IMR-90 (cell line): Measurements from ENCODE around the gene DNAI2. TPM values are rescaled to one million over a fixed set of nuclear protein-coding genes. Genes with fewer than 3 reads are reported as not detected.

Source experiments
- ATAC-seq: fragments of 200-7000 bp; cut with Tn5 transposase; 2 replicates; pipeline ENCODE4 v1.9.1; 2020; ENCODE audit warnings: low read depth, mild to moderate bottlenecking, moderate library complexity
- BruUV-seq: library from RNA; stranded (reverse); fragments of 400-500 nt; replicated peaks from 2 replicates; lab custom pipeline; 2021; lab: Mats Ljungman, UMichigan
- CTCF ChIA-PET: fragments of 300-600 bp; formaldehyde crosslinking; extraction: SDS; loops from one replicate; lab custom pipeline; 2021; ENCODE audit warnings: antibody characterized with exemption; lab: Yijun Ruan, JAX
- POLR2A ChIA-PET: fragments of 300-600 bp; sonication (Branson Sonifier 250); formaldehyde crosslinking; loops from one replicate; lab custom pipeline; 2022; ENCODE audit warnings: antibody characterized with exemption; ENCODE audit not compliant: unreplicated experiment; lab: Charles Lee
- DNase-seq: peaks from one replicate; pipeline ENCODE4 v3.0.0; 2013
- H2AFZ ChIP-seq: replicated peaks from 2 replicates; pipeline ENCODE3; 2013; ENCODE audit warnings: low read length, mild to moderate bottlenecking; ENCODE audit not compliant: poor library complexity
- H2AK5ac ChIP-seq: 2 replicates; pipeline ENCODE4 v1.6.1; 2013; ENCODE audit warnings: low read depth, low read length, inconsistent platforms
- H2AK9ac ChIP-seq: replicated peaks from 2 replicates; pipeline ENCODE3; 2013; ENCODE audit warnings: mild to moderate bottlenecking, low read depth, low read length, moderate library complexity; ENCODE audit not compliant: poor library complexity
- H2BK120ac ChIP-seq: 2 replicates; pipeline ENCODE4 v1.6.1; 2013; ENCODE audit warnings: low read depth, low read length, inconsistent platforms
- H2BK15ac ChIP-seq: 3 replicates; pipeline ENCODE4 v1.6.1; 2013; ENCODE audit warnings: low read depth, low read length, inconsistent platforms
- H2BK20ac ChIP-seq: 2 replicates; pipeline ENCODE4 v1.6.1; 2013; ENCODE audit warnings: low read depth, mild to moderate bottlenecking, inconsistent platforms, low read length, moderate library complexity
- H2BK5ac ChIP-seq: 2 replicates; pipeline ENCODE4 v1.6.1; 2013; ENCODE audit warnings: mild to moderate bottlenecking, low read depth, low read length, inconsistent platforms; ENCODE audit not compliant: poor library complexity, severe bottlenecking
- H3K14ac ChIP-seq: replicated peaks from 2 replicates; pipeline ENCODE4 v1.6.1; 2013; ENCODE audit warnings: low read depth, low read length, inconsistent platforms
- H3K18ac ChIP-seq: 2 replicates; pipeline ENCODE4 v1.6.1; 2013; ENCODE audit warnings: low read depth, low read length, control low read depth
- H3K23ac ChIP-seq: 2 replicates; pipeline ENCODE4 v1.6.1; 2013; ENCODE audit warnings: low read depth, low read length, inconsistent platforms
- H3K27ac ChIP-seq: 2 replicates; pipeline ENCODE4 v1.5.1; 2013; ENCODE audit warnings: mild to moderate bottlenecking, control low read depth, low read length; ENCODE audit not compliant: insufficient read depth
- H3K27me3 ChIP-seq: 2 replicates; pipeline ENCODE4 v1.6.1; 2013; ENCODE audit warnings: low read length; ENCODE audit not compliant: control insufficient read depth, insufficient read depth
- H3K36me3 ChIP-seq: 2 replicates; pipeline ENCODE4 v1.6.1; 2013; ENCODE audit warnings: low read length, mixed read lengths; ENCODE audit not compliant: control insufficient read depth, insufficient read depth
- H3K4ac ChIP-seq: 2 replicates; pipeline ENCODE4 v1.6.1; 2013; ENCODE audit warnings: low read depth, low read length, inconsistent platforms
- H3K4me1 ChIP-seq: 2 replicates; pipeline ENCODE4 v1.6.1; 2013; ENCODE audit warnings: low read length, mixed read lengths; ENCODE audit not compliant: control insufficient read depth, insufficient read depth
- H3K4me2 ChIP-seq: 2 replicates; pipeline ENCODE4 v1.6.1; 2013; ENCODE audit warnings: low read depth, mild to moderate bottlenecking, control low read depth, low read length, moderate library complexity
- H3K4me3 ChIP-seq: 2 replicates; pipeline ENCODE4 v1.5.1; 2013; ENCODE audit warnings: low read depth, mild to moderate bottlenecking, control low read depth, low read length, moderate library complexity; ENCODE audit not compliant: insufficient read depth
- H3K56ac ChIP-seq: 2 replicates; pipeline ENCODE4 v1.6.1; 2013; ENCODE audit warnings: low read length, inconsistent platforms; ENCODE audit not compliant: insufficient read depth; ENCODE audit errors: extremely low read depth
- H3K79me1 ChIP-seq, 2 experiments: 2 replicates each; pipeline ENCODE4 v1.6.1; 2013; ENCODE audit warnings: low read length in 2 of 2, inconsistent platforms in 1 of 2, low read depth in 1 of 2
- H3K9ac ChIP-seq: 2 replicates; pipeline ENCODE4 v1.6.1; 2013; ENCODE audit warnings: low read depth, low read length, control low read depth
- H3K9me1 ChIP-seq: 2 replicates; pipeline ENCODE4 v1.6.1; 2013; ENCODE audit warnings: low read length, inconsistent platforms; ENCODE audit not compliant: insufficient read depth
- H3K9me3 ChIP-seq: 2 replicates; pipeline ENCODE4 v1.6.1; 2013; ENCODE audit warnings: low read length; ENCODE audit not compliant: control insufficient read depth, insufficient read depth
- H4K20me1 ChIP-seq: 2 replicates; pipeline ENCODE4 v1.6.1; 2013; ENCODE audit warnings: low read length, inconsistent platforms; ENCODE audit not compliant: insufficient read depth
- H4K5ac ChIP-seq: 2 replicates; pipeline ENCODE4 v1.6.1; 2013; ENCODE audit warnings: mild to moderate bottlenecking, low read depth, low read length, control low read depth
- H4K8ac ChIP-seq, 2 experiments: 2 replicates each; pipeline ENCODE4 v1.6.1; 2013; ENCODE audit warnings: low read depth in 2 of 2, low read length in 2 of 2, control low read depth in 1 of 2, inconsistent platforms in 1 of 2
- H4K91ac ChIP-seq: 2 replicates; pipeline ENCODE4 v1.6.1; 2013; ENCODE audit warnings: low read depth, low read length, inconsistent platforms; ENCODE audit not compliant: insufficient read depth
- CHD1 ChIP-seq: IDR thresholded peaks from 2 replicates; pipeline ENCODE4 v1.6.1; 2012; ENCODE audit warnings: low read depth, low read length, improper control_type of control experiment
- POLR2A ChIP-seq: IDR thresholded peaks from 2 replicates; pipeline ENCODE4 v1.6.1; 2012; ENCODE audit warnings: mild to moderate bottlenecking, low read depth, low read length
- RAD21 ChIP-seq: IDR thresholded peaks from 2 replicates; pipeline ENCODE4 v1.6.1; 2012; ENCODE audit warnings: low read length, improper control_type of control experiment
- RCOR1 ChIP-seq: IDR thresholded peaks from 2 replicates; pipeline ENCODE4 v1.6.1; 2012; ENCODE audit warnings: mild to moderate bottlenecking, low read length, improper control_type of control experiment; ENCODE audit not compliant: insufficient replicate concordance
- WGBS, 2 experiments: methylation state at CpG; one replicate each; pipeline versions ENCODE4 v1.1.5 to v1.1.7; 2013; ENCODE audit warnings: missing lambda C conversion rate in 2 of 2; ENCODE audit not compliant: insufficient read length in 1 of 2; ENCODE audit errors: extremely low coverage in 2 of 2; 5-methylcytosine and 5-hydroxymethylcytosine counted together
- dilution Hi-C: fragments of 300-500 bp; cut with HindIII; formaldehyde crosslinking; loops from one replicate; pipeline ENCODE4 v1.14.3; 2018; ENCODE audit warnings: low sequenced_read_pairs; ENCODE audit not compliant: unreplicated experiment
- in situ Hi-C: fragments of 300-500 bp; cut with MboI; formaldehyde crosslinking; loops from 3 replicates; pipeline ENCODE4 v1.14.3; 2019; ENCODE audit warnings: low sequenced_read_pairs, inconsistent platforms, mixed read lengths
- intact Hi-C: fragments of 100-400 bp; cut with micrococcal nuclease; formaldehyde crosslinking; loops from 2 replicates; pipeline ENCODE4 v1.10.0; 2022
- polyA plus RNA-seq, 3 experiments: library from polyadenylated mRNA; depleted of rRNA; stranded (reverse); fragments of >200 nt; gene quantifications; 2 replicates each; pipeline ENCODE4 v1.2.3, GENCODE V29; 2012; ENCODE audit warnings: low replicate concordance in 1 of 3
- total RNA-seq: library from RNA; depleted of rRNA; stranded (reverse); fragments of >200 nt; gene quantifications from 2 replicates; pipeline ENCODE4 v1.2.3, GENCODE V29; 2012

The DNAI2 gene
- total and polyA plus RNA-seq, 2 of the 4 experiments (the other 2 are of a cell fraction), result not detected

GRCh38 chr17:74274060-74274708 lies at the start of gene DNAI2 (continued):
- TF ChIP-seq POLR2A (no peak), RAD21 (no peak)

GRCh38 chr17:74224959-74225725 lies 48.9 kb upstream of the DNAI2 start:
- Histone ChIP-seq H2AK5ac (no peak overlapping the region), H3K4me1 (no peaks in the 10 kb centered on the region), H3K14ac (no peak overlapping the region), H3K9me1 (no peaks in the 10 kb centered on the region), H3K9ac (no peak overlapping the region), H3K36me3 (no peaks in the 10 kb centered on the region), H4K20me1 (no peaks in the 10 kb centered on the region), H2AFZ (no peak overlapping the region), H2BK15ac (no peak overlapping the region), H2BK5ac (no peak overlapping the region), H4K91ac (no peak overlapping the region), H3K27me3 (no peaks in the 10 kb centered on the region), H3K23ac (no peak overlapping the region), H3K4ac (no peak overlapping the region), H2BK120ac (no peak overlapping the region), H3K18ac (no peak overlapping the region), H2BK20ac (no peak overlapping the region), H4K5ac (no peak overlapping the region), H3K9me3 (no peaks in the 10 kb centered on the region), H3K4me2 (no peak overlapping the region), H3K4me3 (no peak overlapping the region), H4K8ac (no peak overlapping the region), H3K27ac (no peak overlapping the region), H2AK9ac (no peak overlapping the region), H3K56ac (no peak overlapping the region), H3K79me1 (no peaks in the 10 kb centered on the region)
- CTCF ChIA-PET, result interaction anchor here (1.1 kb wide), 1 partner anchor 12 kb away, joined by 4 read pairs; no protein-coding TSS in a partner anchor
- dilution Hi-C loops, result no loop called here
- WGBS, 2 experiments, result 80% methylated on average over 13 of the region's 20 CpGs; no CpG with 5 or more reads in 1 of the 2 experiments
- intact Hi-C loops, result no loop called here
- no peak for TF ChIP-seq CHD1
- TF ChIP-seq RCOR1, result no peak
- BruUV-seq, result no TSS peak
- POLR2A ChIA-PET, result no interaction called here
- in situ Hi-C loops, result loop anchor here (25.0 kb wide), 1 partner anchor 637 kb away; the partner anchor contains the start of genes FDXR and GRIN2C
- DNase-seq (no peak), ATAC-seq (no peak)
